Stimulated activated CD8-positive, alpha-beta memory T cell treated with anti-CD3 and anti-CD28 coated beads, Interleukin-2, amount 100 ng/mL, for 48 hours (primary cell): ENCODE measurements around the gene NOC4L.
"Not testable (repeated sequence)": the region's sequence is repeated elsewhere in the genome, so short reads cannot be mapped to it uniquely, and the experiment has no call there.

Experiments used
- DNase-seq, 2 donors: peaks; one replicate each; pipeline ENCODE4 v3.0.0-alpha.2; 2020; ENCODE audit warnings: low read depth in 2 of 2

The NOC4L gene

GRCh38 chr12:132144115-132144809, at the start of gene NOC4L, which contains the start of gene DDX51:
Gene NOC4L, plus strand, starts transcription at chr12:132144457. Its CDS starts 32 bp downstream, at chr12:132144489.
Gene DDX51, minus strand, starts transcription at chr12:132144319. Its CDS starts 23 bp downstream, at chr12:132144296.
- DNase-seq = peak; percentile 95 to 96

GRCh38 chr12:132095520-132096409, 48.5 kb upstream of the NOC4L start:
- DNase-seq = no peak

GRCh38 chr12:132099739-132100138, 44.5 kb upstream of the NOC4L start:
- DNase-seq = no peak

- DNase-seq = no peak
Observed at GRCh38 chr12:132100306-132101065, 43.8 kb upstream of the NOC4L start.

- DNase-seq = no peak
Observed at GRCh38 chr12:132102297-132102696, 42.0 kb upstream of the NOC4L start.

GRCh38 chr12:132103072-132103471, 41.2 kb upstream of the NOC4L start:
- not testable (repeated sequence) for DNase-seq

GRCh38 chr12:132103542-132104308, 40.5 kb upstream of the NOC4L start:
- no peak for DNase-seq

GRCh38 chr12:132105467-132105866, 38.8 kb upstream of the NOC4L start:
- DNase-seq = no peak

- DNase-seq = no peak
Observed at GRCh38 chr12:132106921-132107320, 37.3 kb upstream of the NOC4L start.

GRCh38 chr12:132108211-132108832, 35.9 kb upstream of the NOC4L start:
- no peak for DNase-seq

- no peak for DNase-seq
Observed at GRCh38 chr12:132109741-132110140, 34.5 kb upstream of the NOC4L start.

GRCh38 chr12:132110677-132111076, 33.6 kb upstream of the NOC4L start:
- DNase-seq = no peak

- DNase-seq = no peak
Observed at GRCh38 chr12:132111654-132112304, 32.5 kb upstream of the NOC4L start.

- no peak for DNase-seq
Observed at GRCh38 chr12:132114667-132115066, 29.6 kb upstream of the NOC4L start.

- no peak for DNase-seq
Observed at GRCh38 chr12:132115500-132115899, 28.8 kb upstream of the NOC4L start.

- DNase-seq = no peak
Observed at GRCh38 chr12:132116709-132117557, 27.3 kb upstream of the NOC4L start.

GRCh38 chr12:132117558-132117875, 26.7 kb upstream of the NOC4L start:
- DNase-seq = no peak

- no peak for DNase-seq
Observed at GRCh38 chr12:132118876-132119275, 25.4 kb upstream of the NOC4L start.

- no peak for DNase-seq
Observed at GRCh38 chr12:132121283-132121682, 23.0 kb upstream of the NOC4L start.
